Endodermal cell (in vitro differentiated cells): Measurements from ENCODE around the gene JARID2. TPM values are rescaled to one million over a fixed set of nuclear protein-coding genes. Genes with fewer than 3 reads are reported as not detected.
"Not testable (repeated sequence)": the region's sequence is repeated elsewhere in the genome, so short reads cannot be mapped to it uniquely, and the experiment has no call there.

ENCODE experiments used
- DNase-seq: peaks from one replicate; pipeline ENCODE4 v3.0.0-alpha.2; 2017
- H3K27ac ChIP-seq: 2 replicates; pipeline ENCODE4 v1.5.1; 2013; ENCODE audit warnings: mild to moderate bottlenecking, low read depth, low read length, moderate library complexity
- H3K27me3 ChIP-seq: 2 replicates; pipeline ENCODE4 v1.6.1; 2013; ENCODE audit warnings: mild to moderate bottlenecking, low read length, moderate library complexity; ENCODE audit not compliant: insufficient read depth, control insufficient read depth, poor library complexity, severe bottlenecking
- H3K36me3 ChIP-seq: 2 replicates; pipeline ENCODE4 v1.7.0; 2013; ENCODE audit warnings: mild to moderate bottlenecking, low read length, moderate library complexity; ENCODE audit not compliant: control insufficient read depth, insufficient read depth
- H3K4me1 ChIP-seq: one replicate; pipeline ENCODE4 v1.7.0; 2013; ENCODE audit warnings: low read length; ENCODE audit not compliant: control insufficient read depth, insufficient read depth
- H3K4me3 ChIP-seq: 2 replicates; pipeline ENCODE4 v1.5.1; 2013; ENCODE audit warnings: mild to moderate bottlenecking, low read length, moderate library complexity
- H3K9ac ChIP-seq: 2 replicates; pipeline ENCODE4 v1.6.1; 2013; ENCODE audit warnings: mild to moderate bottlenecking, low read length, moderate library complexity; ENCODE audit not compliant: poor library complexity, severe bottlenecking; ENCODE audit errors: extremely low read depth
- H3K9me3 ChIP-seq: 2 replicates; pipeline ENCODE4 v1.6.1; 2013; ENCODE audit warnings: mild to moderate bottlenecking, low read length, moderate library complexity; ENCODE audit not compliant: control insufficient read depth
- H3K27ac Mint-ChIP-seq: 2 replicates; pipeline ENCODE4 v1.8.0; 2020; ENCODE audit warnings: mixed read lengths
- H3K27me3 Mint-ChIP-seq: 2 replicates; pipeline ENCODE4 v1.8.0; 2021; ENCODE audit warnings: mild to moderate bottlenecking, mixed read lengths; ENCODE audit not compliant: insufficient read depth
- H3K36me3 Mint-ChIP-seq: 2 replicates; pipeline ENCODE4 v1.8.0; 2020; ENCODE audit warnings: low read depth, mixed read lengths
- H3K4me1 Mint-ChIP-seq: 2 replicates; pipeline ENCODE4 v1.8.0; 2020; ENCODE audit warnings: mixed read lengths
- H3K4me3 Mint-ChIP-seq: 2 replicates; pipeline ENCODE4 v1.8.0; 2020; ENCODE audit warnings: mild to moderate bottlenecking, moderate library complexity, mixed read lengths
- H3K9me3 Mint-ChIP-seq: 2 replicates; pipeline ENCODE4 v1.8.0; 2020; ENCODE audit warnings: mild to moderate bottlenecking, mixed read lengths
- CTCF ChIP-seq: fragments of 200-600 bp; sonication (generic); conservative IDR thresholded peaks from 2 replicates; pipeline ENCODE4 v1.5.0; 2021; ENCODE audit warnings: antibody characterized with exemption, mild to moderate bottlenecking
- WGBS, 2 experiments: methylation state at CpG; one replicate each; pipeline versions ENCODE4 v1.1.5 to v1.1.7; 2013; ENCODE audit warnings: missing lambda C conversion rate in 2 of 2, mixed read lengths in 1 of 2; ENCODE audit not compliant: insufficient coverage in 1 of 2, insufficient read length in 1 of 2; 5-methylcytosine and 5-hydroxymethylcytosine counted together
- total RNA-seq, 2 donors: library from RNA; stranded (reverse); fragmentation: NEBNext Ultra II Directional in 1 of 2; extraction: Animal tissue kit (Norgen Biotek cat#: 25700) in 1 of 2; gene quantifications; 2 replicates in 1 of 2; 3 replicates in 1 of 2; pipeline ENCODE4 v1.2.1, GENCODE V29; 2021

JARID2 gene
- total RNA-seq, 2 donors from 2014 or later = 42.5 to 77.0 TPM

GRCh38 chr6:15294504-15294903 is 48.6 kb downstream of the JARID2 start:
- no peaks in the 10 kb centered on the region for H3K27me3 ChIP-seq
- H3K27ac Mint-ChIP-seq = peak overlapping the region; percentile 14
- no peaks in the 10 kb centered on the region for H3K9me3 Mint-ChIP-seq
- H3K4me3 Mint-ChIP-seq = no peak overlapping the region
- H3K4me1 Mint-ChIP-seq = peaks cover 22% of the 10 kb centered on the region
- no peaks in the 10 kb centered on the region for H3K9me3 ChIP-seq
- no peak overlapping the region for H3K4me3 ChIP-seq
- no peaks in the 10 kb centered on the region for H3K27me3 Mint-ChIP-seq
- no peak overlapping the region for H3K9ac ChIP-seq
- H3K4me1 ChIP-seq = no peaks in the 10 kb centered on the region
- H3K36me3 Mint-ChIP-seq = peaks cover 16% of the 10 kb centered on the region
- DNase-seq = no peak
- no peak for TF ChIP-seq CTCF
- 93 to 100% methylated on average over 5 of the region's 5 CpGs for WGBS, 2 experiments
- H3K36me3 ChIP-seq = peaks cover 14% of the 10 kb centered on the region
- no peak overlapping the region for H3K27ac ChIP-seq

- H3K4me3 ChIP-seq = no peak overlapping the region
- TF ChIP-seq CTCF = no peak
- H3K27ac Mint-ChIP-seq = no peak overlapping the region
- DNase-seq = no peak
- H3K36me3 ChIP-seq = peaks cover 7% of the 10 kb centered on the region
- no peaks in the 10 kb centered on the region for H3K9me3 Mint-ChIP-seq
- H3K27me3 Mint-ChIP-seq = no peaks in the 10 kb centered on the region
- 88 to 95% methylated on average over 2 to 4 of the region's 5 CpGs for WGBS, 2 experiments
- H3K4me3 Mint-ChIP-seq = no peak overlapping the region
- peaks cover 8% of the 10 kb centered on the region for H3K36me3 Mint-ChIP-seq
- no peak overlapping the region for H3K27ac ChIP-seq
- peaks cover 29% of the 10 kb centered on the region for H3K4me1 Mint-ChIP-seq
- no peaks in the 10 kb centered on the region for H3K27me3 ChIP-seq
- H3K9me3 ChIP-seq = no peaks in the 10 kb centered on the region
- H3K9ac ChIP-seq = no peak overlapping the region
- H3K4me1 ChIP-seq = no peaks in the 10 kb centered on the region
Observed at GRCh38 chr6:15296249-15296648, 50.4 kb downstream of the JARID2 start.

- no peak for TF ChIP-seq CTCF
- no peak overlapping the region for H3K4me3 Mint-ChIP-seq
- peaks cover 7% of the 10 kb centered on the region for H3K36me3 ChIP-seq
- no peaks in the 10 kb centered on the region for H3K9me3 ChIP-seq
- H3K4me1 ChIP-seq = no peaks in the 10 kb centered on the region
- H3K27me3 Mint-ChIP-seq = no peaks in the 10 kb centered on the region
- no peaks in the 10 kb centered on the region for H3K27me3 ChIP-seq
- no peak for DNase-seq
- H3K4me1 Mint-ChIP-seq = peaks cover 25% of the 10 kb centered on the region
- peaks cover 8% of the 10 kb centered on the region for H3K36me3 Mint-ChIP-seq
- H3K27ac Mint-ChIP-seq = no peak overlapping the region
- H3K9ac ChIP-seq = no peak overlapping the region
- H3K4me3 ChIP-seq = no peak overlapping the region
- no peak overlapping the region for H3K27ac ChIP-seq
- H3K9me3 Mint-ChIP-seq = no peaks in the 10 kb centered on the region
- WGBS, 2 experiments = 89% methylated on average over 2 of the region's 2 CpGs; no CpG with 5 or more reads in 1 of the 2 experiments
Observed at GRCh38 chr6:15296735-15297134, 50.9 kb downstream of the JARID2 start.

- not testable (repeated sequence) for H3K9me3 Mint-ChIP-seq, H3K4me3 ChIP-seq, H3K4me3 Mint-ChIP-seq, DNase-seq, H3K36me3 Mint-ChIP-seq, H3K27ac ChIP-seq, H3K4me1 ChIP-seq, H3K27ac Mint-ChIP-seq, H3K36me3 ChIP-seq, H3K9ac ChIP-seq, H3K27me3 ChIP-seq, H3K9me3 ChIP-seq, H3K27me3 Mint-ChIP-seq
- H3K4me1 Mint-ChIP-seq = peaks cover 25% of the 10 kb centered on the region
- WGBS, 2 experiments = 94 to 96% methylated on average over 7 to 12 of the region's 12 CpGs
Observed at GRCh38 chr6:15297167-15297566, 51.3 kb downstream of the JARID2 start.
